Uterus (tissue), 4 donors: Measurements from ENCODE around the gene ANAPC4. TPM values are rescaled to one million over a fixed set of nuclear protein-coding genes. Genes with fewer than 3 reads are reported as not detected.

Source experiments
- DNase-seq, 2 donors: peaks; one replicate each; pipeline ENCODE4 v3.0.0-alpha.2; 2019 to 2020
- H3K27ac ChIP-seq, 2 donors: fragments of 200-600 bp; sonication (generic); 1 replicate in 1 of 2; 2 replicates in 1 of 2; pipeline ENCODE4 v1.5.1; 2016 to 2018
- H3K27me3 ChIP-seq, 2 donors: fragments of 200-600 bp; sonication (generic); one replicate each; pipeline ENCODE4 v1.5.1; 2018 to 2019; ENCODE audit warnings: control low read depth in 1 of 2
- H3K36me3 ChIP-seq, 2 donors: fragments of 200-600 bp; sonication (generic); one replicate each; pipeline ENCODE4 v1.5.1; 2019; ENCODE audit warnings: control low read depth in 1 of 2
- H3K4me1 ChIP-seq, 2 donors: fragments of 200-600 bp; sonication (generic); one replicate each; pipeline ENCODE4 v1.5.1; 2018 to 2019; ENCODE audit warnings: control low read depth in 1 of 2
- H3K4me3 ChIP-seq, 2 donors: fragments of 200-600 bp; sonication (generic); 1 replicate in 1 of 2; 2 replicates in 1 of 2; pipeline ENCODE4 v1.5.1; 2018 to 2019; ENCODE audit warnings: mild to moderate bottlenecking in 1 of 2
- H3K9me3 ChIP-seq, 2 donors: fragments of 200-600 bp; sonication (generic); one replicate each; pipeline ENCODE4 v1.5.1; 2019; ENCODE audit warnings: control low read depth in 1 of 2
- CTCF ChIP-seq, 4 experiments: fragments of 200-600 bp in 2 of 4; fragments of 450-650 bp in 2 of 4; sonication (generic) in 2 of 4; IDR thresholded peaks; one replicate each; pipeline ENCODE4 v1.5.1; 2016 to 2019; ENCODE audit warnings: antibody characterized with exemption in 4 of 4, mild to moderate bottlenecking in 2 of 4, moderate library complexity in 1 of 4
- POLR2A ChIP-seq, 2 donors: fragments of 450-650 bp; IDR thresholded peaks; one replicate each; pipeline ENCODE4 v1.6.1; 2016; ENCODE audit warnings: antibody characterized with exemption in 2 of 2, mild to moderate bottlenecking in 1 of 2, moderate library complexity in 1 of 2
- intact Hi-C: fragments of 100-400 bp; cut with DNase I; formaldehyde crosslinking; loops from one replicate; pipeline ENCODE4 v1.15.1; 2023; ENCODE audit warnings: low total_unique reads
- total RNA-seq, 4 donors: library from RNA; depleted of rRNA in 3 of 4; stranded (reverse); fragments of >200 nt in 3 of 4; gene quantifications; one replicate each; pipeline versions ENCODE4 v1.1.0 to v1.2.4, GENCODE V29; 2014 to 2023
- donor health status: DM: yes; HTN: yes; CAD: no.

ANAPC4 gene
- total RNA-seq, 4 donors from 2014 or later = 40.0 to 70.5 (median 55.5) TPM

GRCh38 chr4:25345744-25346143 is 31.3 kb upstream of the ANAPC4 start:
- H3K9me3 ChIP-seq = no peaks in the 10 kb centered on the region
- no peak for DNase-seq
- no peak overlapping the region for H3K27ac ChIP-seq
- H3K36me3 ChIP-seq = no peaks in the 10 kb centered on the region
- intact Hi-C loops = no loop called here
- TF ChIP-seq POLR2A (IDR thresholded peaks at IDR 0.05) (no peak), CTCF (IDR thresholded peaks at IDR 0.05) (no peak)
- no peaks in the 10 kb centered on the region for H3K4me1 ChIP-seq
- H3K4me3 ChIP-seq = no peak overlapping the region
- H3K27me3 ChIP-seq = no peaks in the 10 kb centered on the region

- Histone ChIP-seq H3K36me3 (no peaks in the 10 kb centered on the region), H3K4me1 (no peaks in the 10 kb centered on the region), H3K4me3 (no peak overlapping the region), H3K27me3 (no peaks in the 10 kb centered on the region), H3K27ac (no peak overlapping the region), H3K9me3 (no peaks in the 10 kb centered on the region)
- TF ChIP-seq POLR2A (IDR thresholded peaks at IDR 0.05) (no peak), CTCF (IDR thresholded peaks at IDR 0.05) (no peak)
- intact Hi-C loops = no loop called here
- no peak for DNase-seq
Observed at GRCh38 chr4:25346913-25347312, 30.1 kb upstream of the ANAPC4 start.

GRCh38 chr4:25347473-25347872 is 29.6 kb upstream of the ANAPC4 start:
- TF ChIP-seq CTCF (IDR thresholded peaks at IDR 0.05) (no peak), POLR2A (IDR thresholded peaks at IDR 0.05) (no peak)
- Histone ChIP-seq H3K27ac (no peak overlapping the region), H3K4me3 (no peak overlapping the region), H3K36me3 (no peaks in the 10 kb centered on the region), H3K9me3 (no peaks in the 10 kb centered on the region), H3K27me3 (no peaks in the 10 kb centered on the region), H3K4me1 (no peaks in the 10 kb centered on the region)
- no peak for DNase-seq
- intact Hi-C loops = no loop called here

- Histone ChIP-seq H3K27ac (no peak overlapping the region), H3K27me3 (no peaks in the 10 kb centered on the region), H3K9me3 (no peaks in the 10 kb centered on the region), H3K4me3 (no peak overlapping the region), H3K4me1 (no peaks in the 10 kb centered on the region), H3K36me3 (no peaks in the 10 kb centered on the region)
- no peak for DNase-seq
- intact Hi-C loops = no loop called here
- TF ChIP-seq POLR2A (IDR thresholded peaks at IDR 0.05) (no peak), CTCF (IDR thresholded peaks at IDR 0.05) (no peak)
Observed at GRCh38 chr4:25347971-25348370, 29.1 kb upstream of the ANAPC4 start.

- no peak overlapping the region for H3K27ac ChIP-seq
- no peak for DNase-seq
- no peaks in the 10 kb centered on the region for H3K4me1 ChIP-seq
- TF ChIP-seq CTCF (IDR thresholded peaks at IDR 0.05) (no peak), POLR2A (IDR thresholded peaks at IDR 0.05) (no peak)
- H3K9me3 ChIP-seq = no peaks in the 10 kb centered on the region
- no peaks in the 10 kb centered on the region for H3K36me3 ChIP-seq
- H3K4me3 ChIP-seq = no peak overlapping the region
- intact Hi-C loops = no loop called here
- H3K27me3 ChIP-seq = no peaks in the 10 kb centered on the region
Observed at GRCh38 chr4:25350561-25350960, 26.5 kb upstream of the ANAPC4 start.
